ENCODE data around the gene RGPD6. TPM values are rescaled to one million over a fixed set of nuclear protein-coding genes. Genes with fewer than 3 reads are reported as not detected.
A peak's percentile ranks its signal among the peaks of the same experiment; 100 is the strongest.
"Not testable (repeated sequence)": the region's sequence is repeated elsewhere in the genome, so short reads cannot be mapped to it uniquely, and the experiment has no call there.

The RGPD6 gene
- total and polyA plus RNA-seq, 2 experiments from 2014 or later, result 7.6 to 21.8 TPM

- not testable (repeated sequence) for H3K27ac Mint-ChIP-seq; H3K79me2 ChIP-seq (replicated peaks; ENCODE audit: insufficient read depth); H3K9me2 ChIP-seq (ENCODE audit: insufficient read depth); H2AFZ ChIP-seq; H3K4me3 ChIP-seq; H3K4me2 ChIP-seq; DNase-seq (ENCODE audit: low spot score); H3K27me3 ChIP-seq (ENCODE audit: insufficient read depth); H4K20me1 ChIP-seq (replicated peaks; ENCODE audit: insufficient read depth); H3K27me3 Mint-ChIP-seq (ENCODE audit: insufficient read depth, low read depth, poor library complexity); H3K4me1 Mint-ChIP-seq; H3K9me3 Mint-ChIP-seq; H3K4me1 ChIP-seq (ENCODE audit: insufficient read depth); H3K36me3 ChIP-seq (ENCODE audit: insufficient read depth); H3F3A ChIP-seq (replicated peaks; ENCODE audit: low read depth); H3K36me3 Mint-ChIP-seq (ENCODE audit: low read depth); H3K27ac ChIP-seq (ENCODE audit: low read depth); H3K4me3 Mint-ChIP-seq
- ATAC-seq, result peak; percentile 73
Observed at GRCh38 chr2:110605057-110605456, 28.0 kb upstream of the RGPD6 start.

DNA sequence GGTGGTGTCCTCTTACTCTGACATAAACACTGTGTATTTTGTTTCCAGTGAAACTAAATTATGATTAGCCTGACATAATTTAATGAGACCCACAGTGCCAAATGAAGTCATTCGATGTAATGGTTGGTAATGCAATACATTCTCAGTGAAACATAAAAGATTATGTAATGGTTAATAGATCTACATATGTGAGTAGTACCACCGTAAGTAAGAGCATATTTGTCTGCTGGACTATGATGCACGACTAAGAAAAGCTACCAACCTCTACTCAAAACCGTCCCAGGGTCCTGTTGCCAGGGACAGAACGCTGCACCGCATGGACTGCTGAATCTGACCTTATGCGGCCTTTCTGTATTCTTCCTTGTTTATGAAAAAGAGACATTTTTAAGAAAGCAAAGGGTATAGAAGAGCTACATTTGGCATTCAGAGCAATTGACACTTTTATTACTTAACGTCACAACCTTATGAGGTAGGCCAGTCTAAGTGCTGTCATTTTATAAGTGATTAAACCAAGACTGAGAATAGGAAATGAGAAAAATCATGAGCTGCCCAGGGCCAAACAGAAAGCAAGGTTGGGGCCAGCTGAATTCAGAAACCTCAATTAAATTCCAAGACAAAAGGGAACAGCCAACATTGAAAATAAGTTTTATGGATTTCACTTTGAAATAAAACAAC is 27.0 kb upstream of the RGPD6 start:
- H3K9me3 Mint-ChIP-seq; H3K9me2 ChIP-seq (ENCODE audit: insufficient read depth); H3K4me3 Mint-ChIP-seq; ATAC-seq; H3K36me3 Mint-ChIP-seq (ENCODE audit: low read depth); H4K20me1 ChIP-seq (replicated peaks; ENCODE audit: insufficient read depth); H3K36me3 ChIP-seq (ENCODE audit: insufficient read depth); H3K27me3 Mint-ChIP-seq (ENCODE audit: insufficient read depth, low read depth, poor library complexity); H3K27me3 ChIP-seq (ENCODE audit: insufficient read depth); H3K4me1 Mint-ChIP-seq; H2AFZ ChIP-seq; H3K27ac Mint-ChIP-seq; H3K4me1 ChIP-seq (ENCODE audit: insufficient read depth); H3F3A ChIP-seq (replicated peaks; ENCODE audit: low read depth); H3K4me3 ChIP-seq; H3K79me2 ChIP-seq (replicated peaks; ENCODE audit: insufficient read depth); DNase-seq (ENCODE audit: low spot score); H3K4me2 ChIP-seq; H3K27ac ChIP-seq (ENCODE audit: low read depth): not testable (repeated sequence)

- not testable (repeated sequence) for H3K27ac Mint-ChIP-seq; H3F3A ChIP-seq (replicated peaks; ENCODE audit: low read depth); H3K4me1 ChIP-seq (ENCODE audit: insufficient read depth); H3K27ac ChIP-seq (ENCODE audit: low read depth); H3K27me3 Mint-ChIP-seq (ENCODE audit: insufficient read depth, low read depth, poor library complexity); H4K20me1 ChIP-seq (replicated peaks; ENCODE audit: insufficient read depth); H3K27me3 ChIP-seq (ENCODE audit: insufficient read depth); H3K79me2 ChIP-seq (replicated peaks; ENCODE audit: insufficient read depth); H3K36me3 ChIP-seq (ENCODE audit: insufficient read depth); H3K4me1 Mint-ChIP-seq; H3K4me3 ChIP-seq; H3K36me3 Mint-ChIP-seq (ENCODE audit: low read depth); H2AFZ ChIP-seq; H3K9me3 Mint-ChIP-seq; H3K9me2 ChIP-seq (ENCODE audit: insufficient read depth); H3K4me2 ChIP-seq; DNase-seq (ENCODE audit: low spot score); H3K4me3 Mint-ChIP-seq
- peak; percentile 49 for ATAC-seq
Observed at GRCh38 chr2:110602139-110602538, 25.1 kb upstream of the RGPD6 start.

GRCh38 chr2:110591973-110592372 is 15.0 kb upstream of the RGPD6 start:
- not testable (repeated sequence) for H4K20me1 ChIP-seq (replicated peaks; ENCODE audit: insufficient read depth); H3K9me3 Mint-ChIP-seq; H3K36me3 Mint-ChIP-seq (ENCODE audit: low read depth); H3K79me2 ChIP-seq (replicated peaks; ENCODE audit: insufficient read depth); DNase-seq (ENCODE audit: low spot score); H3K9me2 ChIP-seq (ENCODE audit: insufficient read depth); H3K4me1 Mint-ChIP-seq; H3K4me2 ChIP-seq; H3K4me3 Mint-ChIP-seq; H3K36me3 ChIP-seq (ENCODE audit: insufficient read depth); H3K4me1 ChIP-seq (ENCODE audit: insufficient read depth); H3K27me3 ChIP-seq (ENCODE audit: insufficient read depth); H3K27ac ChIP-seq (ENCODE audit: low read depth); H3K27ac Mint-ChIP-seq; ATAC-seq; H3K27me3 Mint-ChIP-seq (ENCODE audit: insufficient read depth, low read depth, poor library complexity); H3K4me3 ChIP-seq; H3F3A ChIP-seq (replicated peaks; ENCODE audit: low read depth); H2AFZ ChIP-seq

- H3K4me3 ChIP-seq; H3K9me3 Mint-ChIP-seq; H3K79me2 ChIP-seq (replicated peaks; ENCODE audit: insufficient read depth); DNase-seq (ENCODE audit: low spot score); H3K27me3 ChIP-seq (ENCODE audit: insufficient read depth); H3K4me1 ChIP-seq (ENCODE audit: insufficient read depth); H3K4me2 ChIP-seq; H4K20me1 ChIP-seq (replicated peaks; ENCODE audit: insufficient read depth); H3K27ac ChIP-seq (ENCODE audit: low read depth); H3F3A ChIP-seq (replicated peaks; ENCODE audit: low read depth); H3K36me3 Mint-ChIP-seq (ENCODE audit: low read depth); H3K9me2 ChIP-seq (ENCODE audit: insufficient read depth); H3K27me3 Mint-ChIP-seq (ENCODE audit: insufficient read depth, low read depth, poor library complexity); H3K36me3 ChIP-seq (ENCODE audit: insufficient read depth); H2AFZ ChIP-seq; H3K4me1 Mint-ChIP-seq; H3K27ac Mint-ChIP-seq; H3K4me3 Mint-ChIP-seq: not testable (repeated sequence)
- peak; percentile 52; the same call in 2 of the 3 replicates for ATAC-seq
Observed at GRCh38 chr2:110589677-110590330, 12.8 kb upstream of the RGPD6 start.

DNA sequence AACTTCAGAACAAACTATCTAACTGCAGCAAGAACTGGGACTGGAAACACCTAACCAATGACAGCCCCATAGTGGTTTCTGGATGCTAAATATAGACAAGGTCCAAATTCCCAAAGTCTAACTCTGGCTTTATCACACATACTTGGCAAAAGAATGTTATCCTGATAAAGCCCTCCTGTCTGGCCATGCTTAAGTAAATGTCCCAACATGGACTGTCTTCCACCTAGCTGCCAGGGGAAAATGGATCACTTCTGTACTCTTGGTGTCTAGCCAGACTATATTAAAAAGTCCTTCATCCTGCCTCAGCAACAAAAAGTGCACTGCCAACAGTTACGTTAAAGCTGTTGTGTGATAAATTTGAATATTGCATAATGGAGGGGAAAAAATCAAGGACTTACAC is 11.5 kb upstream of the RGPD6 start:
- not testable (repeated sequence) for H3F3A ChIP-seq (replicated peaks; ENCODE audit: low read depth)

More for the DNA sequence above, 11.5 kb upstream of the RGPD6 start:
- not testable (repeated sequence) for H3K36me3 ChIP-seq (ENCODE audit: insufficient read depth); H3K9me3 Mint-ChIP-seq; H3K27me3 Mint-ChIP-seq (ENCODE audit: insufficient read depth, low read depth, poor library complexity); H4K20me1 ChIP-seq (replicated peaks; ENCODE audit: insufficient read depth); H2AFZ ChIP-seq; H3K9me2 ChIP-seq (ENCODE audit: insufficient read depth); H3K27ac ChIP-seq (ENCODE audit: low read depth); H3K4me1 ChIP-seq (ENCODE audit: insufficient read depth); H3K4me1 Mint-ChIP-seq; H3K4me3 ChIP-seq; H3K4me2 ChIP-seq; H3K27ac Mint-ChIP-seq; ATAC-seq; H3K4me3 Mint-ChIP-seq; DNase-seq (ENCODE audit: low spot score); H3K36me3 Mint-ChIP-seq (ENCODE audit: low read depth); H3K79me2 ChIP-seq (replicated peaks; ENCODE audit: insufficient read depth); H3K27me3 ChIP-seq (ENCODE audit: insufficient read depth)

Measured in GM23338 (cell line).